Left ventricle myocardium inferior (tissue), 1 donor: ENCODE results near the gene SLC5A2. TPM values are rescaled to one million over a fixed set of nuclear protein-coding genes. Genes with fewer than 3 reads are reported as not detected.
"Not testable (repeated sequence)": the region's sequence is repeated elsewhere in the genome, so short reads cannot be mapped to it uniquely, and the experiment has no call there.

Experiments used
- DNase-seq: peaks from one replicate; pipeline ENCODE4 v3.0.0-alpha.2; 2020
- H3K27ac ChIP-seq: fragments of 200-600 bp; replicated peaks from 2 replicates; pipeline ENCODE4 v1.8.0; 2021
- H3K27me3 ChIP-seq: fragments of 200-600 bp; 2 replicates; pipeline ENCODE4 v1.8.0; 2021; ENCODE audit warnings: low read depth
- H3K36me3 ChIP-seq: fragments of 200-600 bp; 2 replicates; pipeline ENCODE4 v1.8.0; 2021
- H3K4me1 ChIP-seq: fragments of 200-600 bp; 2 replicates; pipeline ENCODE4 v1.8.0; 2021
- H3K4me3 ChIP-seq: fragments of 200-600 bp; 2 replicates; pipeline ENCODE4 v1.8.0; 2021; ENCODE audit warnings: mild to moderate bottlenecking, moderate library complexity
- H3K9me3 ChIP-seq: fragments of 200-600 bp; replicated peaks from 2 replicates; pipeline ENCODE4 v1.8.0; 2021
- intact Hi-C: fragments of 100-400 bp; cut with micrococcal nuclease; formaldehyde crosslinking; loops from one replicate; pipeline ENCODE4 v1.11.0; 2022
- total RNA-seq: library from RNA; stranded (reverse); fragmentation: NEBNext Ultra II Directional; extraction: Animal tissue kit (Norgen Biotek cat#: 25700); gene quantifications from one replicate; pipeline ENCODE4 v1.2.1, GENCODE V29; 2021
- TF ChIP-seq, protein P1 (sequence below): fragments of 200-600 bp; IDR thresholded peaks from 2 replicates; pipeline ENCODE4 v1.8.0; 2021; ENCODE audit warnings: antibody characterized with exemption, mild to moderate bottlenecking, borderline replicate concordance
- donor health status: DM: no; HTN: yes; CAD: no; lungs with severe emphysema.

SLC5A2 gene
- total RNA-seq, 1 donor from 2014 or later, result not detected

DNA sequence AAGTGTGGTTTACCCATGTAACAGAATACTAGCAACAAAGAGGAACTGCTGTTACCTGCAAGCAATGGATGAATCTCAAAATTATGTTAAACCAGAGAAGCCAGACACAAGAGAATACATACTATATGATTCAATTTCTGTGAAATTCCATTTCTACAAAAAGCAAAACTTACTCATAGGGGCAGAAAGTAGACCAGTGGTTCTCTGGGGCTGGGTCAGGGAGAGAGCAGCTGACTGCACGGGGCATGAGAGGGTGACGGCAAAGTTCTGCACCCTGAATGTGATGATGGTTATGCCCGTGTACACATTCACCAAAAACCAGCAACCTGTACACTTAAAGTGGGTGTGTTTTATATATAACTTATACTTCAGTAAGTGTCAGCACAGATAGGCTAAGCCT is 43.4 kb upstream of the SLC5A2 start:
- H3K36me3 ChIP-seq, result no peaks in the 10 kb centered on the region
- H3K27ac ChIP-seq, result peak overlapping the region; percentile 96
- H3K9me3 ChIP-seq, result no peaks in the 10 kb centered on the region
- DNase-seq, result no peak
- H3K27me3 ChIP-seq, result no peaks in the 10 kb centered on the region
- intact Hi-C loops, result no loop called here
- TF ChIP-seq, protein P1, sequence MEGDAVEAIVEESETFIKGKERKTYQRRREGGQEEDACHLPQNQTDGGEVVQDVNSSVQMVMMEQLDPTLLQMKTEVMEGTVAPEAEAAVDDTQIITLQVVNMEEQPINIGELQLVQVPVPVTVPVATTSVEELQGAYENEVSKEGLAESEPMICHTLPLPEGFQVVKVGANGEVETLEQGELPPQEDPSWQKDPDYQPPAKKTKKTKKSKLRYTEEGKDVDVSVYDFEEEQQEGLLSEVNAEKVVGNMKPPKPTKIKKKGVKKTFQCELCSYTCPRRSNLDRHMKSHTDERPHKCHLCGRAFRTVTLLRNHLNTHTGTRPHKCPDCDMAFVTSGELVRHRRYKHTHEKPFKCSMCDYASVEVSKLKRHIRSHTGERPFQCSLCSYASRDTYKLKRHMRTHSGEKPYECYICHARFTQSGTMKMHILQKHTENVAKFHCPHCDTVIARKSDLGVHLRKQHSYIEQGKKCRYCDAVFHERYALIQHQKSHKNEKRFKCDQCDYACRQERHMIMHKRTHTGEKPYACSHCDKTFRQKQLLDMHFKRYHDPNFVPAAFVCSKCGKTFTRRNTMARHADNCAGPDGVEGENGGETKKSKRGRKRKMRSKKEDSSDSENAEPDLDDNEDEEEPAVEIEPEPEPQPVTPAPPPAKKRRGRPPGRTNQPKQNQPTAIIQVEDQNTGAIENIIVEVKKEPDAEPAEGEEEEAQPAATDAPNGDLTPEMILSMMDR, result no peak
- H3K4me3 ChIP-seq, result no peak overlapping the region
- H3K4me1 ChIP-seq, result peaks cover 41% of the 10 kb centered on the region

DNA sequence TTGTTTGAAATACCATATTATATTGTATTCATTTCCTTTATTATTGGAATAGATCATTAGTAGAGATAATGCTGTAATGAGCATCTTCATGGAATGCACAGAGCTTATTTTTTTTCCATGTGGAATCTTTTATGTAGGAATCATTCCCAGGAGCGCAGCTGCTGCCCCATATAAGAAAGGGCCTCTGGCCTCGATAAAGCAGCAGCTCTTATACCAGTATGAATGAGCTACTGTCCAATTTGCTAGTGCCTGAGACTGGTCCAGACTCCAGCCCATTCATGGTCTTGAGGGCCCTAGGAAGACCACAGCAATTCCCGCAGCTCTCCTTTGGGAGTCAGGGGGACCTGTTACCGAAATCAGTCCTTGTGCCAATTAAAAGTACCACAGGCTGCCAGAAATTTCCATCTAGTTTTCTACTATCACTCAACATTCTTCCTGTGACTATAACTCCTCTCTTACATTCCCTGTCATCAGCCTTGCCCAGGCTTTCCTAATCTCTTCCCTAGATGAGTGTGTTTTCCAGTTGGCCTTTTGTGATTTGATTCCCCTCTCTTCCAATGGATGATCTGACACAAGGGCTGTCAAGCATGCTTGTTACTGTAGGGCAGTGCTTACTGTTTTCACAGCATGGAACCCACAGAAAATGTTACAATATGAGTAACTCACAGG is 42.3 kb upstream of the SLC5A2 start:
- Histone ChIP-seq H3K4me1 (peaks cover 41% of the 10 kb centered on the region), H3K36me3 (no peaks in the 10 kb centered on the region), H3K9me3 (no peaks in the 10 kb centered on the region), H3K4me3 (no peak overlapping the region), H3K27ac (peak overlapping the region; percentile 96), H3K27me3 (no peaks in the 10 kb centered on the region)
- intact Hi-C loops, result no loop called here
- no peak for DNase-seq
- TF ChIP-seq, protein P1, result no peak

DNA sequence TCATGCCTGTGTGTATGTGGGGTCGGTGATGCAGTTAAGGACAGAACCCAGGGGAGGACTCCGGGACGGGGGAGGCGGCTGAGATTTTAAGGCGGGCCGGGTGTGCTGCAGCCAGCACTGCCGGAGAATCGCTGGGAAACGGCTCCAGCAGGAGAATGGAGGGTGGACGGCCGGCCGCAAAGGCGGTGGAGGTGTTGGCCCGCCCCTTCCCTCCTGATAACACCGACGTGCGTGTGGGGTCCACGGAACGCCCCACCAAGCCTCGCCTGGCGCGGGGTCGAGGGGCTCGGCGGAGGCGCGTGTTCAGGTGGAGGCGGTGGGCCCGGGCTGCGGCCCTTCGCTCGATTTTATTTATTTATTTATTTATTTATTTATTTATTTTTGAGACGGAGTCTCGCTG is 41.0 kb upstream of the SLC5A2 start:
- DNase-seq, result no peak
- Histone ChIP-seq H3K9me3 (no peaks in the 10 kb centered on the region), H3K36me3 (no peaks in the 10 kb centered on the region), H3K4me1 (peaks cover 41% of the 10 kb centered on the region), H3K27ac (peak overlapping the region; percentile 96), H3K4me3 (peak overlapping the region; percentile 88), H3K27me3 (no peaks in the 10 kb centered on the region)
- TF ChIP-seq, protein P1, result no peak
- intact Hi-C loops, result no loop called here

DNA sequence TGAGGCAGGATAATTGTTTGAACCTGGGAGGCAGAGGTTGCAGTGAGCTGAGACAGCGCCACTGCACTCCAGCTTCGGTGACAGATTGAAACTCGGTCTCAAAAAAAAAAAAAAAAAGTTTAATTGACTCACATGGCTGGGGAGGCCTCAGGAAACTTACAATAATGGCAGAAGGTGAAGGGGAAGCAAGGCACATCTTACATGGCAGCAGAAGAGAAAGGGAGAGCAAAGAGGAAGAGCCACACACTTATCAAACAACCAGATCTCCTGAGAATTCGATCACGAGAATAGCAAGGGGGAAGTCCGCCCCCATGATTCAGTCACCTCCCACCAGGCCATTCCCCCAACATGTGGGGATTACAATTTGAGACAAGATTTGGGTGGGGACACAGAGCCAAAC is 37.0 kb upstream of the SLC5A2 start:
- DNase-seq, H3K4me3 ChIP-seq, H3K27ac ChIP-seq, H3K27me3 ChIP-seq, intact Hi-C loops, H3K9me3 ChIP-seq, H3K36me3 ChIP-seq: not testable (repeated sequence)
- H3K4me1 ChIP-seq, result peaks cover 19% of the 10 kb centered on the region

DNA sequence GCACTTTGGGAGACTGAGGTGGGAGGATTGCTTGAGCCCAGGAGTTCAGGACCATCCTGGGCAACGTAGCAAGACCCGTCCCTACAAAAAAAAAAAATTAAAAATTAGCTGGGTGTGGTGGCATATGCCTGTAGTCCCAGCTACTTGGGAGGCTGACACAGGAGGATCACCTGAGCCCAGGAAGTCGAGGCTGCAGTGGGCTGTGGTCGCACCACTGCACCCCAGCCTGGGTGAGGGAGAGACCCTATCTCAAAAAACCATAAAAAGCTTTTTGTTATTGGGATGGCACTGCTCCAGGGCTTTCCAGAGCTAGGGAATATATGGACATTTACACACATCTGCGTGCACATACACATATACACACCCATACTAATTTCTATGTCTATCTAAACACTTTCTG is 31.7 kb upstream of the SLC5A2 start:
- Histone ChIP-seq H3K27me3 (no peaks in the 10 kb centered on the region), H3K27ac (peak overlapping the region; percentile 72), H3K36me3 (no peaks in the 10 kb centered on the region), H3K9me3 (no peaks in the 10 kb centered on the region), H3K4me1 (peaks cover 49% of the 10 kb centered on the region), H3K4me3 (no peak overlapping the region)
- intact Hi-C loops, result loop anchor here (10.0 kb wide), 1 partner anchor 466 kb away; the partner anchor contains the start of gene HSD3B7
- no peak for DNase-seq
- TF ChIP-seq, protein P1, result no peak

DNA sequence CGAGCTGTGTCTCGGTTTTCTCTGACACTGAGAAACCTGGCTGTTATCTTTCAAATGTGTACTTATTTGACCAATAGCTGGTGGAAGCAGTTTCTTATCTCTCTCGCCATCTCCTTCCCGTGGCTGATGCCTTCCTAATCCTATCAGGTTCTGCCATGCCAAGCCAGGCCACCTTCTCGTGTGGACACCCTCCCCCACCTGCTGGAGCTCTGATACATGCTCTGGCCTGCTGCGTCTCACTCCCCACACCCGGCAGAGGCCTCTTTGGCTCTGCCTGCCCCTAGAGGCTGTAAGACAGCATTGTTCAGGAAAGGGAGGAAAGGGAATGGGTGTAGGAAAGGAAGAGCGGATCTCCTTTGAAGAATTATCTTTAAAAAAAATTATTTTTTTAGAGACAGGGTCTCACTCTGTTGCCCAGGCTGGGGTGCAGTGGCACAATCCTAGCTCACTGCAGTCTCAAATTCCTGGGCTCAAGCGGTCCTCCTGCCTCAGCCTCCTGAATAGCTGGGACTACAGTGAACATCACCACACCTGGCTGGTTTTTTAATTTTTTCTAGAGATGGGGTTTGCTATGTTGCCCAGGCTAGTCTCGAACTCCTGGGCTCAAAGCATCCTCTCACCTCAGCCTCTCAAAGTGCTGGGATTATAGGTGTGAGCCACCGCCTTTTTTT is 31.1 kb upstream of the SLC5A2 start:
- TF ChIP-seq, protein P1, result peak; percentile 66
- peak; percentile 46 for DNase-seq
- intact Hi-C loops, result loop anchor here (10.0 kb wide), 1 partner anchor 467 kb away; the partner anchor contains the start of gene HSD3B7

More for the DNA sequence above, 31.1 kb upstream of the SLC5A2 start:
- Histone ChIP-seq H3K4me1 (peaks cover 56% of the 10 kb centered on the region), H3K4me3 (no peak overlapping the region), H3K36me3 (no peaks in the 10 kb centered on the region), H3K9me3 (no peaks in the 10 kb centered on the region), H3K27me3 (no peaks in the 10 kb centered on the region), H3K27ac (peak overlapping the region; percentile 72)
